ENCODE results near the gene RRAGA.
"Not testable (repeated sequence)": the region's sequence is repeated elsewhere in the genome, so short reads cannot be mapped to it uniquely, and the experiment has no call there.

The RRAGA gene

GRCh38 chr9:19048966-19049916 lies at the start of gene RRAGA:
Gene RRAGA (plus strand): TSS chr9:19049427. CDS start chr9:19049660, 233 bp downstream.
- DNase-seq = peak; percentile 70 to 98 (median 90)

GRCh38 chr9:19000133-19000532 lies 49.1 kb upstream of the RRAGA start:
- DNase-seq = no peak

GRCh38 chr9:19009391-19009965 lies 39.7 kb upstream of the RRAGA start:
- no peak for DNase-seq

GRCh38 chr9:19018201-19018600 lies 31.0 kb upstream of the RRAGA start:
- DNase-seq = no peak

- peak in 1 of 14 donors; percentile 51 for DNase-seq
Measured at GRCh38 chr9:19020886-19021455, 28.3 kb upstream of the RRAGA start.

- DNase-seq = not testable (repeated sequence)
Measured at GRCh38 chr9:19021649-19022048, 27.6 kb upstream of the RRAGA start.

GRCh38 chr9:19022206-19022605 lies 27.0 kb upstream of the RRAGA start:
- DNase-seq = no peak

- DNase-seq = no peak
Measured at GRCh38 chr9:19023078-19023477, 26.1 kb upstream of the RRAGA start.

GRCh38 chr9:19026375-19026774 lies 22.9 kb upstream of the RRAGA start:
- DNase-seq = no peak

- no peak for DNase-seq
Measured at GRCh38 chr9:19027825-19028224, 21.4 kb upstream of the RRAGA start.

- DNase-seq = peak in 7 of 14 donors; percentile 2 to 26 (median 7)
Measured at GRCh38 chr9:19028835-19029451, 20.3 kb upstream of the RRAGA start.

GRCh38 chr9:19030899-19031298 lies 18.3 kb upstream of the RRAGA start:
- no peak for DNase-seq

GRCh38 chr9:19032406-19032805 lies 16.8 kb upstream of the RRAGA start:
- DNase-seq = no peak

GRCh38 chr9:19033015-19033414 lies 16.2 kb upstream of the RRAGA start, which contains the start of gene SAXO1:
Gene SAXO1 (minus strand): TSS chr9:19033209. CDS start chr9:19032908, 301 bp downstream.
- no peak for DNase-seq

- DNase-seq = no peak
Measured at GRCh38 chr9:19036611-19037010, 12.6 kb upstream of the RRAGA start.

GRCh38 chr9:19049917-19050636 lies 850 bp downstream of the RRAGA start:
- peak in 9 of 14 donors; percentile 23 to 82 (median 54) for DNase-seq

- DNase-seq = no peak
Measured at GRCh38 chr9:19050637-19051591, 1.7 kb downstream of the RRAGA start.

- DNase-seq = no peak
Measured at GRCh38 chr9:19057033-19057432, 7.8 kb downstream of the RRAGA start.

- no peak for DNase-seq
Measured at GRCh38 chr9:19074229-19074628, 25.0 kb downstream of the RRAGA start.

- no peak for DNase-seq
Measured at GRCh38 chr9:19074836-19075235, 25.6 kb downstream of the RRAGA start.

GRCh38 chr9:19085295-19085694 lies 36.1 kb downstream of the RRAGA start:
- no peak for DNase-seq

Data from C1 segment of cervical spinal cord (tissue), 14 donors.